Trophoblast cell (in vitro differentiated cells and primary cell): ENCODE results near the gene KCNIP4.

Experiments used
- DNase-seq, 2 donors: peaks; one replicate each; pipeline ENCODE4 v3.0.0-alpha.2; 2016
- H2AFZ ChIP-seq: 2 replicates; pipeline ENCODE4 v1.6.1; 2013; ENCODE audit warnings: low read length, moderate library complexity, mild to moderate bottlenecking; ENCODE audit not compliant: insufficient read depth, poor library complexity
- H2AK5ac ChIP-seq: 2 replicates; pipeline ENCODE4 v1.6.1; 2013; ENCODE audit warnings: mild to moderate bottlenecking, low read length
- H2BK120ac ChIP-seq: 2 replicates; pipeline ENCODE4 v1.6.1; 2013; ENCODE audit warnings: low read length, mild to moderate bottlenecking, moderate library complexity; ENCODE audit not compliant: insufficient read depth, poor library complexity
- H2BK12ac ChIP-seq: 2 replicates; pipeline ENCODE4 v1.6.1; 2013; ENCODE audit warnings: mild to moderate bottlenecking, low read length, moderate library complexity
- H2BK5ac ChIP-seq: 2 replicates; pipeline ENCODE4 v1.6.1; 2013; ENCODE audit warnings: low read length, low read depth, moderate library complexity, mild to moderate bottlenecking; ENCODE audit not compliant: poor library complexity
- H3K14ac ChIP-seq: 2 replicates; pipeline ENCODE4 v1.6.1; 2013; ENCODE audit warnings: mild to moderate bottlenecking, low read length
- H3K18ac ChIP-seq: 2 replicates; pipeline ENCODE4 v1.6.1; 2013; ENCODE audit warnings: mild to moderate bottlenecking, low read length
- H3K23ac ChIP-seq: 2 replicates; pipeline ENCODE4 v1.6.1; 2013; ENCODE audit warnings: low read length
- H3K27ac ChIP-seq: 2 replicates; pipeline ENCODE4 v1.5.1; 2013; ENCODE audit warnings: low read depth, mild to moderate bottlenecking, inconsistent platforms, low read length, moderate library complexity
- H3K27me3 ChIP-seq: 2 replicates; pipeline ENCODE4 v1.6.1; 2013; ENCODE audit warnings: inconsistent platforms, mild to moderate bottlenecking, low read length, moderate library complexity; ENCODE audit not compliant: insufficient read depth
- H3K36me3 ChIP-seq, 2 experiments: 1 replicate in 1 of 2; 2 replicates in 1 of 2; pipeline ENCODE4 v1.6.1; 2013; ENCODE audit warnings: low read length in 2 of 2, mild to moderate bottlenecking in 2 of 2, moderate library complexity in 1 of 2; ENCODE audit not compliant: insufficient read depth in 2 of 2, control insufficient read depth in 1 of 2
- H3K4ac ChIP-seq: 2 replicates; pipeline ENCODE4 v1.6.1; 2013; ENCODE audit warnings: low read depth, mild to moderate bottlenecking, low read length, moderate library complexity
- H3K4me1 ChIP-seq, 2 experiments: 1 replicate in 1 of 2; 2 replicates in 1 of 2; pipeline ENCODE4 v1.6.1; 2013; ENCODE audit warnings: low read length in 2 of 2, mild to moderate bottlenecking in 2 of 2, moderate library complexity in 1 of 2; ENCODE audit not compliant: insufficient read depth in 2 of 2, control insufficient read depth in 1 of 2
- H3K4me2 ChIP-seq: 2 replicates; pipeline ENCODE4 v1.6.1; 2013; ENCODE audit warnings: inconsistent platforms, mild to moderate bottlenecking, low read length, moderate library complexity
- H3K4me3 ChIP-seq: 2 replicates; pipeline ENCODE4 v1.5.1; 2013; ENCODE audit warnings: mild to moderate bottlenecking, low read depth, low read length, inconsistent platforms
- H3K79me1 ChIP-seq: one replicate; pipeline ENCODE4 v1.6.1; 2013; ENCODE audit warnings: low read length
- H3K79me2 ChIP-seq: 2 replicates; pipeline ENCODE4 v1.6.1; 2013; ENCODE audit warnings: low read length, mild to moderate bottlenecking; ENCODE audit not compliant: control insufficient read depth, insufficient read depth, poor library complexity
- H3K9ac ChIP-seq: 2 replicates; pipeline ENCODE4 v1.6.1; 2013; ENCODE audit warnings: mild to moderate bottlenecking, low read length
- H3K9me3 ChIP-seq: 2 replicates; pipeline ENCODE4 v1.6.1; 2013; ENCODE audit warnings: low read depth, mild to moderate bottlenecking, control low read depth, inconsistent platforms, low read length; ENCODE audit not compliant: insufficient read depth
- H4K12ac ChIP-seq: 2 replicates; pipeline ENCODE4 v1.6.1; 2013; ENCODE audit warnings: low read depth, mild to moderate bottlenecking, low read length, moderate library complexity
- H4K8ac ChIP-seq: 2 replicates; pipeline ENCODE4 v1.6.1; 2013; ENCODE audit warnings: low read depth, mild to moderate bottlenecking, low read length, moderate library complexity
- H4K91ac ChIP-seq: one replicate; pipeline ENCODE4 v1.6.1; 2013; ENCODE audit warnings: low read depth, mild to moderate bottlenecking, low read length, moderate library complexity
- WGBS: extraction: QIAGEN DNeasy Blood & Tissue Kit; methylation state at CpG from one replicate; pipeline ENCODE4 v1.1.7; 2013; ENCODE audit warnings: missing lambda C conversion rate; ENCODE audit not compliant: insufficient read length, insufficient coverage; ENCODE audit errors: extremely low coverage; 5-methylcytosine and 5-hydroxymethylcytosine counted together

KCNIP4 gene

DNA sequence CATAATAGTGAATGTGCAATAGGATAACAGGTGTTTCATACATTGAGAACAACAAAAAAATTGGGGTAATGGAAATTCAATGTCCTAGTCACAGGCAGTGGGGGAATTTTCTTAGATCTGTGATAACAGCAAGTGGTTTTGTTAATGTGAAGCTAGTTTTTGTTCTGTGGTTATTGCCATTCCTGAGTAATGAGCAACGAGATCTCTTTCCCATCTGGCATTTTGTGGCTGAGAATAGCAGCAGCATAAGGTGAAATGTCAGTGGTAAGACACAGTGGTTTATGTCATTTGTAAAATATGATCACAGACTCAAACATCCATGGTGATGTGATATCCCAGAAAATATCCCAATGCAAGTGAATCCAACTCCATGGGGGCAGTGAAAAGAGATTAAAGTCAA lies 497.5 kb downstream of the KCNIP4 start:
- Histone ChIP-seq H3K27ac (no peak overlapping the region), H3K14ac (no peak overlapping the region), H3K27me3 (no peaks in the 10 kb centered on the region), H3K79me2 (no peaks in the 10 kb centered on the region), H2BK12ac (no peak overlapping the region), H4K91ac (no peak overlapping the region), H3K23ac (no peak overlapping the region), H2AK5ac (no peak overlapping the region), H3K18ac (no peak overlapping the region), H3K9ac (no peak overlapping the region), H2BK120ac (no peak overlapping the region), H4K12ac (no peak overlapping the region), H3K79me1 (no peaks in the 10 kb centered on the region), H2BK5ac (no peak overlapping the region), H3K36me3 (no peaks in the 10 kb centered on the region), H3K9me3 (no peaks in the 10 kb centered on the region), H4K8ac (no peak overlapping the region), H2AFZ (no peak overlapping the region), H3K4me3 (no peak overlapping the region), H3K4ac (no peak overlapping the region), H3K4me1 (no peaks in the 10 kb centered on the region), H3K4me2 (no peak overlapping the region)
- no CpG with 5 or more reads among the region's 1 CpG for WGBS
- DNase-seq, result no peak

DNA sequence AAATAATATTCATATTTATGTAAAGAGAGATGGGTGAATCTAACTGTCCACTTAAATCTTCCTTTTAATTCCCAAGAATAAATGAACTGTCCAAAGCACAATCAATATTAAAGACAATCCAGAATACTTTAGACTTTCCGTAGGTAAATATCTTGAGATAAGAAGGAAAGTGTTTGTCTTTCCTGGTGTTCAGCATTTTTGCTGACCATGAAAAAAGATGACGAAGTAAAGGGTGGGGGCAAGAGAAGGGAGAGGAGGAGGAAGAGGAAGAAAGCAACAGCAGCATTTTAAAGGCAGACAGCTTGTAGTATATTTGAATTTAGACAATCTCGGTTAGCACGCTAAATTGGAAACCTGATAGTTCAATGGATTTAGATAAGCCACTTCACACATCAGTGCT lies 498.2 kb downstream of the KCNIP4 start:
- no peak overlapping the region for H2BK12ac ChIP-seq
- H3K4ac ChIP-seq, result no peak overlapping the region
- H2BK120ac ChIP-seq, result no peak overlapping the region
- no peak overlapping the region for H4K91ac ChIP-seq
- H3K79me2 ChIP-seq, result no peaks in the 10 kb centered on the region
- no peak overlapping the region for H3K4me3 ChIP-seq
- no peaks in the 10 kb centered on the region for H3K79me1 ChIP-seq
- H3K4me1 ChIP-seq, result no peaks in the 10 kb centered on the region
- no peaks in the 10 kb centered on the region for H3K27me3 ChIP-seq
- no peak overlapping the region for H2AFZ ChIP-seq
- DNase-seq, result no peak
- H3K23ac ChIP-seq, result no peak overlapping the region
- no peaks in the 10 kb centered on the region for H3K9me3 ChIP-seq
- H4K8ac ChIP-seq, result no peak overlapping the region
- no peak overlapping the region for H2AK5ac ChIP-seq
- no peak overlapping the region for H2BK5ac ChIP-seq
- no peak overlapping the region for H3K14ac ChIP-seq
- no peak overlapping the region for H3K27ac ChIP-seq
- no peak overlapping the region for H3K18ac ChIP-seq
- H3K9ac ChIP-seq, result no peak overlapping the region
- no peaks in the 10 kb centered on the region for H3K36me3 ChIP-seq
- H3K4me2 ChIP-seq, result no peak overlapping the region
- H4K12ac ChIP-seq, result no peak overlapping the region
- no CpG with 5 or more reads among the region's 4 CpGs for WGBS

DNA sequence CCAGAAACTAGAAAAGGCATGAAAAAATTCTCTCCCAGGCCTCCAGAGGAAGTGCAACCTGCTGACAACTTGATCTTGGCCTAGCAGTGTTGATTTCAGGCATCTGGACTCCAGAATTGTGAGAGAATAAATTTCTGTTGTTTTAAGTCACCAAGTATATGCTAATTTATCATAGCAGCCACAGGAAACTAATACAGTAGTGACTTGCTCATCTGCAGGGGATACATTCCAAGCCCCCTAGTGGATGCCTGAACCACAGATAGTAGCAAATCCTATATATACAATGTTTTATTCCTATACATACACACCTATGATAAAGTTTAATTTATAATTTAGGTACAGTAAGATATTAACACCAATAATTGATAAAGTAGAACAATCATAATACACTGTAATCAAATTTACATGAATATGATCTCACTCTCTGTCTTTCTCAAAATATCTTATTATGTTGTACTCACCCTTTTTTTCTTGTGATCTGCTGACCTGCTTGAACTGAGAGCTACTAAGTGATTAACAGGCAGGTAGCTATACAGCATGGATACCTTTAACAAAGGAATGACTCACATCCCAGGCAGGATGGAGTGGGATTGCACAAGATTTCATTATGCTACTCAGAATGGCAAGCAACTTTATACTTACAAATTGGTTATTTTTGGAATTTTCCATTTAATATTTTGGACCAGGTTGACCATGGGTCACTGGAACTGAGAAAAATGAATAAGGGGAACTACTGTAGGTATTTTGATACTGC lies 501.1 kb downstream of the KCNIP4 start:
- H3K9ac ChIP-seq, result no peak overlapping the region
- no peak overlapping the region for H3K4ac ChIP-seq
- H3K4me3 ChIP-seq, result no peak overlapping the region
- no peak overlapping the region for H3K27ac ChIP-seq
- H3K4me1 ChIP-seq, result no peaks in the 10 kb centered on the region
- no peak overlapping the region for H2AK5ac ChIP-seq
- H3K36me3 ChIP-seq, result no peaks in the 10 kb centered on the region
- no peak overlapping the region for H2BK5ac ChIP-seq
- H3K79me2 ChIP-seq, result no peaks in the 10 kb centered on the region
- H3K79me1 ChIP-seq, result no peaks in the 10 kb centered on the region
- H3K18ac ChIP-seq, result no peak overlapping the region
- no peak overlapping the region for H4K12ac ChIP-seq
- no peak overlapping the region for H3K23ac ChIP-seq
- no peaks in the 10 kb centered on the region for H3K9me3 ChIP-seq
- no peak overlapping the region for H3K14ac ChIP-seq
- H2BK120ac ChIP-seq, result no peak overlapping the region
- H4K91ac ChIP-seq, result no peak overlapping the region
- no peak overlapping the region for H2BK12ac ChIP-seq
- H3K4me2 ChIP-seq, result no peak overlapping the region
- H2AFZ ChIP-seq, result no peak overlapping the region
- H3K27me3 ChIP-seq, result no peaks in the 10 kb centered on the region
- H4K8ac ChIP-seq, result no peak overlapping the region
- DNase-seq, result peak in 1 of 2 donors; percentile 20

DNA sequence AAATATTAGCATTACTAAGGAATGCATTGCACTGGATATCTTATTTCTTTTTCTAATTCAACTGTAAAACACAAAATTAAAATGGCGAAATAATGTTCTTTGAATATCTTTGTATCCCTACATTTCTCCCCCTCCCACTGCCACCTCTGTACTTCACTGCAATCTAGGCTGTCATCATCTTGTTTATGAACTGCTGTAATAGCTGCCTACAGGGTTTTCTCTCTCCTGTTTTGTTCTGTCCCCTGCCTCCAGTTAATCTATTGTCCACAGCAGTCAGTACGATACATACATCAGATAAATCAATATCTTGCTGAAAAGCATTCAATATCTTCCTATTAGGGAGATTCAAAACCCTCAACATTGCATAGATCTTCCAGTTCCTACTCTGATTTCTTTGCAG lies 528.4 kb downstream of the KCNIP4 start:
- no CpG with 5 or more reads among the region's 2 CpGs for WGBS
- no peak overlapping the region for H4K91ac ChIP-seq

More for the DNA sequence above, 528.4 kb downstream of the KCNIP4 start:
- no peak overlapping the region for H4K8ac ChIP-seq
- no peaks in the 10 kb centered on the region for H3K79me2 ChIP-seq
- no peaks in the 10 kb centered on the region for H3K9me3 ChIP-seq
- no peak overlapping the region for H3K14ac ChIP-seq
- no peak overlapping the region for H3K27ac ChIP-seq
- H3K23ac ChIP-seq, result no peak overlapping the region
- H2AK5ac ChIP-seq, result no peak overlapping the region
- no peak overlapping the region for H2BK5ac ChIP-seq
- no peak overlapping the region for H2BK12ac ChIP-seq
- no peaks in the 10 kb centered on the region for H3K36me3 ChIP-seq
- H3K27me3 ChIP-seq, result no peaks in the 10 kb centered on the region
- no peak overlapping the region for H3K4ac ChIP-seq
- no peak overlapping the region for H3K18ac ChIP-seq
- no peak overlapping the region for H4K12ac ChIP-seq
- H3K4me2 ChIP-seq, result no peak overlapping the region
- H3K4me1 ChIP-seq, result no peaks in the 10 kb centered on the region
- H3K9ac ChIP-seq, result no peak overlapping the region
- H2AFZ ChIP-seq, result no peak overlapping the region
- no peak overlapping the region for H3K4me3 ChIP-seq
- no peak for DNase-seq
- H3K79me1 ChIP-seq, result no peaks in the 10 kb centered on the region
- no peak overlapping the region for H2BK120ac ChIP-seq
